Vagina (tissue), 2 donors: ENCODE data around the gene ZC3H14.

ENCODE experiments used
- POLR2A ChIP-seq, 2 donors: fragments of 450-650 bp; IDR thresholded peaks; one replicate each; pipeline ENCODE4 v1.6.1; 2017; ENCODE audit warnings: antibody characterized with exemption in 2 of 2, mild to moderate bottlenecking in 2 of 2, moderate library complexity in 2 of 2
- POLR2AphosphoS5 ChIP-seq, 2 donors: sonication (generic); formaldehyde crosslinking; IDR thresholded peaks; one replicate each; pipeline ENCODE4 v1.9.0; 2017; ENCODE audit warnings: antibody characterized with exemption in 2 of 2, mild to moderate bottlenecking in 2 of 2, low read depth in 1 of 2; ENCODE audit not compliant: insufficient read depth in 1 of 2
- TF ChIP-seq, protein P1 (sequence below), 3 experiments: fragments of 450-650 bp in 2 of 3; fragments of 200-600 bp in 1 of 3; sonication (generic) in 1 of 3; IDR thresholded peaks; one replicate each; pipeline ENCODE4 v1.5.1; 2017 to 2019; ENCODE audit warnings: antibody characterized with exemption in 3 of 3, mild to moderate bottlenecking in 2 of 3, moderate library complexity in 2 of 3

DNA sequence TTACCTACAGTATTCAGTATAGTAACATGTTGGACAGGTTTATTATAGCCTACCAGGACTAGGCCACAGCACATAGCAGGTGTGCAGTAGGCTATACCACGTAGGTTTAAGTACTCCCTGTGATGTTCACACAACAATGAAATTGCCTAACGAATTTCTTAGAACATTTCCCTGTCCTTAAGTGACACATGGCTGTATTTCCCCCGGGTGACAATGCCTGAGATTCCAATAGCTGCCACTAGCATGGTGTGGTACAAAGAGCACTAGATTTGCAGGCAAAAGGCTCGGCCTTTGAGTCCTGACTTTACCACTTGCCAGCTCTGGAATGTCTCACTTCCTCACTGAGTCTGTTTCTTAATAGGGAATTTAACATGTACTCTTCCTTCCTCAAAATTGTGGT lies 27.7 kb upstream of the ZC3H14 start:
- TF ChIP-seq POLR2AphosphoS5 (IDR thresholded peaks at IDR 0.05; ENCODE audit: insufficient read depth in 1 of 2, low read depth in 1 of 2): no peak
- TF ChIP-seq POLR2A (IDR thresholded peaks at IDR 0.05): no peak
- TF ChIP-seq, protein P1, sequence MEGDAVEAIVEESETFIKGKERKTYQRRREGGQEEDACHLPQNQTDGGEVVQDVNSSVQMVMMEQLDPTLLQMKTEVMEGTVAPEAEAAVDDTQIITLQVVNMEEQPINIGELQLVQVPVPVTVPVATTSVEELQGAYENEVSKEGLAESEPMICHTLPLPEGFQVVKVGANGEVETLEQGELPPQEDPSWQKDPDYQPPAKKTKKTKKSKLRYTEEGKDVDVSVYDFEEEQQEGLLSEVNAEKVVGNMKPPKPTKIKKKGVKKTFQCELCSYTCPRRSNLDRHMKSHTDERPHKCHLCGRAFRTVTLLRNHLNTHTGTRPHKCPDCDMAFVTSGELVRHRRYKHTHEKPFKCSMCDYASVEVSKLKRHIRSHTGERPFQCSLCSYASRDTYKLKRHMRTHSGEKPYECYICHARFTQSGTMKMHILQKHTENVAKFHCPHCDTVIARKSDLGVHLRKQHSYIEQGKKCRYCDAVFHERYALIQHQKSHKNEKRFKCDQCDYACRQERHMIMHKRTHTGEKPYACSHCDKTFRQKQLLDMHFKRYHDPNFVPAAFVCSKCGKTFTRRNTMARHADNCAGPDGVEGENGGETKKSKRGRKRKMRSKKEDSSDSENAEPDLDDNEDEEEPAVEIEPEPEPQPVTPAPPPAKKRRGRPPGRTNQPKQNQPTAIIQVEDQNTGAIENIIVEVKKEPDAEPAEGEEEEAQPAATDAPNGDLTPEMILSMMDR (IDR thresholded peaks at IDR 0.05): no peak
